Panc1 (cell line): ENCODE results near the gene EME2.

Experiments used
- CTCF ChIP-seq: fragments of 450-650 bp; IDR thresholded peaks from 2 replicates; pipeline ENCODE4 v1.5.1; 2017; ENCODE audit warnings: mild to moderate bottlenecking
- POLR2AphosphoS5 ChIP-seq: IDR thresholded peaks from 2 replicates; pipeline ENCODE4 v1.6.1; 2012; ENCODE audit warnings: mild to moderate bottlenecking, low read depth, low read length, moderate library complexity

DNA sequence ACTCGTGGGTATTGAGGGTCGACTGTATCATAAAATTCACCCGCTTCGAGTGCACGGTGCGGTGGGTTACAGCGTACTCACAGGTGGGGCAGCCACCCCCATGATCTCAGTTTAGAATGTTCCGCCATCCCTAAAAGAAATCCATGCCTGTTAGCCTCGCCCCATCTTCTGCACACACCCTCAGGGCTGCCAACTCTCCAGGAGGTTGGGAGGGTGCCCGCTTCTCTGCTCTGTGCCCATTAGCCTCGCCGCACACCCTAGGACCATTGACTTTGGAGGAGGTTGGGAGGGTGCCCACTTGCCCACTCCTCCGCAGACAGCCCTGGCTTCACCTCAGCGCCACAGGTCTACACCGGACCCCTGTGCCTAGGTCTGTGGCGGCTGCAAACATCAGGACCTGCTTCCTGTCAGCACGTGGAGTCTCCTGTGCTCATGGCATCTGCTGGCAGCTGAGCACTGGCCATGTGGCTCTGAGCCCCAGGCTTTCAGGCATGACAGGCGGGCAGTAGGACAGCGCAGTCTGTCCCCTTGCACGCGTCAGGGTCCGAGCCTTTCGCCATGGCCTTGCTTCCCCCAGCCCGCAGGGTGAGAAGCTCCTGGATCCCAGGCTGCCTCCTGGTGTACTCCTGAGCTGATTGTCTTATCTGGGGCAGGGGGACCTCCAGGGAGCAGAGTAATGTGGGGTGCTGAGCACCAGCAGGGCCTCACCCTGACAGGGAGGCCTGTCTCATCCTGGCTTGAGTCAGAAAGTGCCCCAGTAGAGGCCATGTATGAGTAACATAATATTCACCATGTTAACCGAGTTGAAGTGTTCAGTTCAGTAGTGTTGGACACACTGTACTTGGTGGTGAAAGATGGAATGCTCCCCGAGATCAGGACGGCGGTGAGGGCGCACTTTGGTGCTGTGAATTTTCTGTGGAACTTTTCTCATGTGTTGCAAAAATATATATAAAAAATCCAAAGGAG is 23.2 kb upstream of the EME2 start:
- TF ChIP-seq CTCF = no peak
- TF ChIP-seq POLR2AphosphoS5 = no peak
